CD4-positive, alpha-beta T cell (primary cell): ENCODE results near the gene CHL1. TPM values are rescaled to one million over a fixed set of nuclear protein-coding genes. Genes with fewer than 3 reads are reported as not detected.

Experiments
- ATAC-seq: fragments of 200-7000 bp; cut with Tn5 transposase; one replicate; pipeline ENCODE4 v1.10.0; 2022; ENCODE audit warnings: mild to moderate bottlenecking; ENCODE audit not compliant: poor library complexity
- CTCF ChIA-PET: fragments of 350-600 bp; sonication (Branson Sonifier 250); formaldehyde crosslinking; loops from one replicate; lab custom pipeline; 2021; ENCODE audit warnings: antibody characterized with exemption, inconsistent platforms; lab: Charles Lee
- POLR2A ChIA-PET: fragments of 350-600 bp; sonication (Branson Sonifier 250); formaldehyde crosslinking; loops from one replicate; lab custom pipeline; 2021; ENCODE audit warnings: antibody characterized with exemption, inconsistent platforms; lab: Charles Lee
- DNase-seq, 14 experiments: peaks; one replicate each; pipeline ENCODE4 v3.0.0-alpha.2; 2013 to 2020; ENCODE audit warnings: mixed read lengths in 2 of 14
- H3K27ac ChIP-seq, 2 donors: one replicate each; pipeline versions ENCODE4 v1.5.1 to v1.7.0; 2013; ENCODE audit warnings: low read length in 2 of 2, low read depth in 1 of 2, mild to moderate bottlenecking in 1 of 2
- H3K27me3 ChIP-seq, 2 experiments: 1 replicate in 1 of 2; 2 replicates in 1 of 2; pipeline versions ENCODE4 v1.6.1 to v1.7.0; 2013; ENCODE audit warnings: low read length in 2 of 2, control low read depth in 1 of 2, mild to moderate bottlenecking in 1 of 2, moderate library complexity in 1 of 2; ENCODE audit not compliant: insufficient read depth in 2 of 2, control insufficient read depth in 1 of 2
- H3K36me3 ChIP-seq: one replicate; pipeline ENCODE4 v1.6.1; 2013; ENCODE audit warnings: low read length, control low read depth; ENCODE audit not compliant: insufficient read depth
- H3K4me1 ChIP-seq: one replicate; pipeline ENCODE4 v1.6.1; 2013; ENCODE audit warnings: low read length, control low read depth; ENCODE audit not compliant: insufficient read depth
- H3K4me3 ChIP-seq: one replicate; pipeline ENCODE4 v1.5.1; 2013; ENCODE audit warnings: mild to moderate bottlenecking, low read length, moderate library complexity
- H3K9me3 ChIP-seq, 2 experiments: 1 replicate in 1 of 2; 2 replicates in 1 of 2; pipeline versions ENCODE4 v1.6.1 to v1.7.0; 2013; ENCODE audit warnings: low read length in 2 of 2, mild to moderate bottlenecking in 2 of 2, control low read depth in 1 of 2, moderate library complexity in 1 of 2; ENCODE audit not compliant: control insufficient read depth in 1 of 2, insufficient read depth in 1 of 2
- H3K27ac Mint-ChIP-seq: one replicate; pipeline ENCODE4 v1.8.0; 2020; ENCODE audit warnings: mixed read lengths
- H3K27me3 Mint-ChIP-seq: one replicate; pipeline ENCODE4 v1.8.0; 2021; ENCODE audit warnings: mixed read lengths
- H3K36me3 Mint-ChIP-seq: one replicate; pipeline ENCODE4 v1.8.0; 2021; ENCODE audit warnings: low read depth, mixed read lengths
- H3K4me1 Mint-ChIP-seq: one replicate; pipeline ENCODE4 v1.8.0; 2021; ENCODE audit warnings: low read depth, mixed read lengths
- H3K4me3 Mint-ChIP-seq: one replicate; pipeline ENCODE4 v1.8.0; 2020; ENCODE audit warnings: mild to moderate bottlenecking, mixed read lengths
- H3K9me3 Mint-ChIP-seq: one replicate; pipeline ENCODE4 v1.8.0; 2020; ENCODE audit warnings: mixed read lengths
- CTCF ChIP-seq: fragments of 200-600 bp; IDR thresholded peaks from one replicate; pipeline ENCODE4 v1.8.0; 2022; ENCODE audit warnings: antibody characterized with exemption, mild to moderate bottlenecking
- intact Hi-C, 2 experiments: fragments of 100-400 bp; cut with DNase I in 1 of 2; cut with micrococcal nuclease in 1 of 2; formaldehyde crosslinking; loops; one replicate each; pipeline versions ENCODE4 v1.15.1 to v1.9.0; 2023 to 2025; cut with DNase I, micrococcal nuclease
- total RNA-seq, 174 experiments: library from RNA in 2 of 174; stranded (reverse) in 2 of 174; gene quantifications; one replicate each; pipeline ENCODE4 v1.2.3 and lab custom pipeline; 2021 to 2026

The CHL1 gene
- total RNA-seq, 2 experiments from 2014 or later, result not detected

- H3K36me3 ChIP-seq, result no peaks in the 10 kb centered on the region
- no peak overlapping the region for H3K27ac Mint-ChIP-seq
- ATAC-seq (no peak), DNase-seq (no peak)
- no peaks in the 10 kb centered on the region for H3K27me3 Mint-ChIP-seq
- ChIA-PET CTCF (no interaction called here), POLR2A (no interaction called here)
- H3K9me3 Mint-ChIP-seq, result no peaks in the 10 kb centered on the region
- no peaks in the 10 kb centered on the region for H3K27me3 ChIP-seq
- TF ChIP-seq CTCF, result no peak
- no peaks in the 10 kb centered on the region for H3K4me1 ChIP-seq
- no peak overlapping the region for H3K27ac ChIP-seq
- no peak overlapping the region for H3K4me3 ChIP-seq
- no peaks in the 10 kb centered on the region for H3K9me3 ChIP-seq
- no peaks in the 10 kb centered on the region for H3K4me1 Mint-ChIP-seq
- H3K36me3 Mint-ChIP-seq, result no peaks in the 10 kb centered on the region
- intact Hi-C loops, result no loop called here
- no peak overlapping the region for H3K4me3 Mint-ChIP-seq
Observed at GRCh38 chr3:260898-261297, 64.3 kb downstream of the CHL1 start.

- H3K36me3 Mint-ChIP-seq, result no peaks in the 10 kb centered on the region
- TF ChIP-seq CTCF, result no peak
- no peaks in the 10 kb centered on the region for H3K27me3 Mint-ChIP-seq
- no peak for ATAC-seq
- H3K9me3 Mint-ChIP-seq, result no peaks in the 10 kb centered on the region
- H3K4me3 Mint-ChIP-seq, result no peak overlapping the region
- DNase-seq, result no peak
- intact Hi-C loops, result no loop called here
- Histone ChIP-seq H3K27ac (no peak overlapping the region), H3K27me3 (no peaks in the 10 kb centered on the region), H3K36me3 (no peaks in the 10 kb centered on the region), H3K4me3 (no peak overlapping the region), H3K4me1 (no peaks in the 10 kb centered on the region), H3K9me3 (no peaks in the 10 kb centered on the region)
- no peak overlapping the region for H3K27ac Mint-ChIP-seq
- ChIA-PET POLR2A (no interaction called here), CTCF (no interaction called here)
- no peaks in the 10 kb centered on the region for H3K4me1 Mint-ChIP-seq
Observed at GRCh38 chr3:263393-263792, 66.8 kb downstream of the CHL1 start.

GRCh38 chr3:264394-265156 is 68.0 kb downstream of the CHL1 start:
- Mint-ChIP-seq H3K4me3 (no peak overlapping the region), H3K4me1 (no peaks in the 10 kb centered on the region), H3K27ac (no peak overlapping the region), H3K27me3 (no peaks in the 10 kb centered on the region), H3K9me3 (no peaks in the 10 kb centered on the region), H3K36me3 (no peaks in the 10 kb centered on the region)
- H3K27ac ChIP-seq, result no peak overlapping the region
- H3K9me3 ChIP-seq, result no peaks in the 10 kb centered on the region
- DNase-seq (no peak), ATAC-seq (no peak)
- H3K36me3 ChIP-seq, result no peaks in the 10 kb centered on the region
- CTCF ChIA-PET, result no interaction called here
- intact Hi-C loops, result no loop called here
- no peaks in the 10 kb centered on the region for H3K27me3 ChIP-seq
- POLR2A ChIA-PET, result no interaction called here
- no peaks in the 10 kb centered on the region for H3K4me1 ChIP-seq
- H3K4me3 ChIP-seq, result no peak overlapping the region
- no peak for TF ChIP-seq CTCF
